ENCODE data around the gene LBHD1. TPM values are rescaled to one million over a fixed set of nuclear protein-coding genes. Genes with fewer than 3 reads are reported as not detected.
"Not testable (repeated sequence)": the region's sequence is repeated elsewhere in the genome, so short reads cannot be mapped to it uniquely, and the experiment has no call there.

The LBHD1 gene
- total and polyA plus RNA-seq, 2 donors from 2014 or later: 5.3 to 7.9 TPM

DNA sequence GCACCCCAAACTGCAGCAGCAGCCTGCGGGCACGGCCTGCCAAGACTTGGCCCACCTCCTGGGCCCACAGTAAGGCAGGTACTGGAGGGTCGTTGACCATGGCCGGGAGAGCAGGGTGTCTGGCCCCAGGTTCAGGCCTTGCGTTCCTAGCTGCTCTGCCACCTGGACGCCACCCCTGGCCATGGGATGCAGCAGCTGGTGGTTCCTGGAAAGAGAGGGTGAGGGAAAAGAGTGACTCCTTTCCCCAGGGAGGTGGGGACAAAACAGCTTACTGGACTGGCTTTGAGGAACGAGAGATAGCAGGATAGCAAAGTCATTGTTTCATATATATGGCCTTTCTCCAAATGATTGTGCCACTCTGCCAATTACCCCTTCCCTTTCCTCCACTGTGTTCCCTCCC is 33.3 kb upstream of the LBHD1 start:
- Histone ChIP-seq H3K36me3 (ENCODE audit: control insufficient read depth in 2 of 3, insufficient read depth in 3 of 3, low read length in 3 of 3) (peaks cover 2 to 13% (median 4%) of the 10 kb centered on the region in 3 donors), H3K9me3 (ENCODE audit: control insufficient read depth in 2 of 3, insufficient read depth in 1 of 3, low read length in 3 of 3) (no peaks in the 10 kb centered on the region), H3K27me3 (ENCODE audit: control insufficient read depth, insufficient read depth, low read length) (no peaks in the 10 kb centered on the region), H3K4me1 (ENCODE audit: control insufficient read depth in 2 of 3, insufficient read depth in 2 of 3, low read depth in 1 of 3, low read length in 3 of 3) (peaks cover 0 to 30% (median 29%) of the 10 kb centered on the region in 3 donors), H3K4me3 (ENCODE audit: low read length in 3 of 3) (peak overlapping the region; percentile 93 to 98 (median 96)), H3K27ac (ENCODE audit: low read depth in 2 of 2, low read length in 2 of 2) (peak overlapping the region; percentile 79 to 87), H3K9ac (ENCODE audit: low read length in 3 of 3) (peak overlapping the region; percentile 84 to 97 (median 93))
- intact Hi-C loops (cut with DNase I): no loop called here
- DNase-seq (peak in 4 of 5 donors; percentile 26 to 65 (median 42)), FAIRE-seq (no peak)
- TF ChIP-seq, protein P1, sequence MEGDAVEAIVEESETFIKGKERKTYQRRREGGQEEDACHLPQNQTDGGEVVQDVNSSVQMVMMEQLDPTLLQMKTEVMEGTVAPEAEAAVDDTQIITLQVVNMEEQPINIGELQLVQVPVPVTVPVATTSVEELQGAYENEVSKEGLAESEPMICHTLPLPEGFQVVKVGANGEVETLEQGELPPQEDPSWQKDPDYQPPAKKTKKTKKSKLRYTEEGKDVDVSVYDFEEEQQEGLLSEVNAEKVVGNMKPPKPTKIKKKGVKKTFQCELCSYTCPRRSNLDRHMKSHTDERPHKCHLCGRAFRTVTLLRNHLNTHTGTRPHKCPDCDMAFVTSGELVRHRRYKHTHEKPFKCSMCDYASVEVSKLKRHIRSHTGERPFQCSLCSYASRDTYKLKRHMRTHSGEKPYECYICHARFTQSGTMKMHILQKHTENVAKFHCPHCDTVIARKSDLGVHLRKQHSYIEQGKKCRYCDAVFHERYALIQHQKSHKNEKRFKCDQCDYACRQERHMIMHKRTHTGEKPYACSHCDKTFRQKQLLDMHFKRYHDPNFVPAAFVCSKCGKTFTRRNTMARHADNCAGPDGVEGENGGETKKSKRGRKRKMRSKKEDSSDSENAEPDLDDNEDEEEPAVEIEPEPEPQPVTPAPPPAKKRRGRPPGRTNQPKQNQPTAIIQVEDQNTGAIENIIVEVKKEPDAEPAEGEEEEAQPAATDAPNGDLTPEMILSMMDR (IDR thresholded peaks at IDR 0.05; ENCODE audit: borderline replicate concordance, extremely low read depth, insufficient read depth): no peak

DNA sequence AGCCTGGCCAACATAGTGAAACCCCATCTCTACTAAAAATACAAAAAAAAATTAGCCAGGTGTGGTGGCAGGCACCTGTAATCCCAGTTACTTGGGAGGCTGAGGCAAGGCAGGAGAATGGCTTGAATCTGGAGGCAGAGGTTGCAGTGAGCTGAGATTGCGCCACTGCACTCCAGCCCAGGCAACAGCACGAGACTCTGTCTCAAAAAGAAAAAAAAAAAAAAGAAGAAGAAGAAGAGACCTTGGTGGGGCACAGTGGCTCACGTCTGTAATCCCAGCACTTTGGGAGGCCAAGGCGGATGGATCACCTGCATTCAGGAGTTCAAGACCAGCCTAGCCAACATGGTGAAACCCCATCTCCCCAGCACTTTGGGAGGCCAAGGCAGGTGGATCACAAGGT is 31.9 kb upstream of the LBHD1 start:
- H3K9ac ChIP-seq (ENCODE audit: low read length in 3 of 3); DNase-seq; H3K4me3 ChIP-seq (ENCODE audit: low read length in 3 of 3); intact Hi-C loops (cut with DNase I); FAIRE-seq; H3K27me3 ChIP-seq (ENCODE audit: control insufficient read depth, insufficient read depth, low read length); H3K9me3 ChIP-seq (ENCODE audit: control insufficient read depth in 2 of 3, insufficient read depth in 1 of 3, low read length in 3 of 3); H3K27ac ChIP-seq (ENCODE audit: low read depth in 2 of 2, low read length in 2 of 2): not testable (repeated sequence)
- H3K4me1 ChIP-seq (ENCODE audit: control insufficient read depth in 2 of 3, insufficient read depth in 2 of 3, low read depth in 1 of 3, low read length in 3 of 3): peaks cover 0 to 23% (median 21%) of the 10 kb centered on the region in 3 donors
- H3K36me3 ChIP-seq (ENCODE audit: control insufficient read depth in 2 of 3, insufficient read depth in 3 of 3, low read length in 3 of 3): peaks cover 2 to 12% (median 2%) of the 10 kb centered on the region in 3 donors

DNA sequence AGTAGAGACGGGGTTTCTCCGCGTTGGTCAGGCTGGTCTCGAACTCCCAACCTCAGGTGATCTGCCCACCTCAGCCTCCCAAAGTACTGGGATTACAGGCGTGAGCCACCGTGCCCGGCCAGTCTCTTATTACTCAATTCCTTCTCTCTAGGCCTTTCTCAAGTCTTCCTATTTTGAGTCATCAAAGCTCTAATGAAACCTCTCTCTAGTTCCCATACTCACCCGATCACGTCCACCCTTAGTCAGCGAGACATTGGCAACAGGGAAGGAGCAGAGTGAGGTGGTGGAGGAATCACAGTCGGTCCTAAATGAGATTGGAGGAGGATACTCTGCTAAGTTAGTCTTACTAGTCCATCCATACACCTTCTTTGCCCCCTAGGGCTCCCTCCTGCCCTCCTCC is 30.2 kb upstream of the LBHD1 start:
- intact Hi-C loops (cut with DNase I): no loop called here
- Histone ChIP-seq H3K9ac (ENCODE audit: low read length in 3 of 3) (no peak overlapping the region), H3K4me1 (ENCODE audit: control insufficient read depth in 2 of 3, insufficient read depth in 2 of 3, low read depth in 1 of 3, low read length in 3 of 3) (peaks cover 0 to 17% (median 14%) of the 10 kb centered on the region in 3 donors), H3K27me3 (ENCODE audit: control insufficient read depth, insufficient read depth, low read length) (no peaks in the 10 kb centered on the region), H3K36me3 (ENCODE audit: control insufficient read depth in 2 of 3, insufficient read depth in 3 of 3, low read length in 3 of 3) (peaks cover 2 to 12% (median 2%) of the 10 kb centered on the region in 3 donors), H3K27ac (ENCODE audit: low read depth in 2 of 2, low read length in 2 of 2) (no peak overlapping the region), H3K4me3 (ENCODE audit: low read length in 3 of 3) (no peak overlapping the region), H3K9me3 (ENCODE audit: control insufficient read depth in 2 of 3, insufficient read depth in 1 of 3, low read length in 3 of 3) (no peaks in the 10 kb centered on the region)
- TF ChIP-seq, protein P1 (IDR thresholded peaks at IDR 0.05; ENCODE audit: borderline replicate concordance, extremely low read depth, insufficient read depth): no peak
- no peak for DNase-seq
- no peak for FAIRE-seq

DNA sequence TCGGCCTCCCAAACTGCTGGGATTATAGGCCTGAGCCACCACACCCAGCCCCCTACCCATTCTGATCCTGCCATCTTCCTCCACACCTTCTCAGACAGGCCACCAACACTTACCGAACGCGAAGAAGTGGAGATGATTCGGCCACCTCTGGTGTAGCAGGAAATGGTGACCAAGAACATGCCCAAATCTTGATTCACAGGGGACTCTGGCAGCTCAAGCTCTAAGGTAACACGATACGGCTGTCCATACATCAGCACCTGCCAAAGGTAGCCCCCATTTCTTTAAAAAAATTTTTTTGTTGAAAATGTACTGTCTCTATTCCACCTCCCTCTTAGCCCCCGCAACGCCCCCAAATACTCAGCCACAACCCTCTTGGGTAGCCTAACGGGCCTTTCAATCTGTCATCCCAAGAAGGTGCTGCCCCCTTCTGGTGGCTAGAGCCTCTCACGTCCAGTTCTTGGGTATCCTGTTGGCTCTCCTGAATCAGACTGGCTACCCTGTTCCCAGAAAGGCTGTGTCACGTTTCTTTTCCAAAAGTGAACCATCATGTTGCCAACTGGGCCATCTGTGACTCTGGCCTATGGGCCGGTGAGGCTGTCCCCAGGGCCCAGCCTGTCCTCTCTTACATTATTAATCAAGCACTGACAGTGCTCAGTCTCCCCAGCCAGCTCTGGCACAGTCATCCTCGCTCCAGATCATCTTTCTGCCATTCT is 22.5 kb upstream of the LBHD1 start:
- peak in 4 of 5 donors; percentile 71 to 93 (median 78) for DNase-seq
- intact Hi-C loops (cut with DNase I): loop anchor here (10.0 kb wide), 1 partner anchor 300 kb away; no protein-coding TSS in a partner anchor

DNA sequence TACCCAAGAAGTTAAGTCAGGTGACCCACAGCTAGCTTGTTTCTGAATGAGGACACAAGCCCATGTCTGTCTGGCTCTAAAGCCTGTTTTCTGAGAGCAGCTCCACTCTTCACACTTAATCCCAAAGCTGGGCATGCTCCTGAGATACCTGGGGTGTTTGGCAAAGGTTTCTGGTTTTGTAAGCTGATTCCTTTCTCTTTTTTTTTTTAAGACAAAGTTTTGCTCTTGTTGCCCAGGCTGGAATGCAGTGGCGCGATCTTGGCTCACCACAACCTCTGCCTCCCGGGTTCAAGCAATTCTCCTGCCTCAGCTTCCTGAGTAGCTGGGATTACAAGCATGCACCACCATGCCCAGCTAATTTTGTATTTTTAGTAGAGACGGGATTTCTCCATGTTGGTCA is 21.6 kb upstream of the LBHD1 start:
- not testable (repeated sequence) for H3K27ac ChIP-seq (ENCODE audit: low read depth in 2 of 2, low read length in 2 of 2); H3K9ac ChIP-seq (ENCODE audit: low read length in 3 of 3); H3K4me3 ChIP-seq (ENCODE audit: low read length in 3 of 3); H3K27me3 ChIP-seq (ENCODE audit: control insufficient read depth, insufficient read depth, low read length); FAIRE-seq; H3K9me3 ChIP-seq (ENCODE audit: control insufficient read depth in 2 of 3, insufficient read depth in 1 of 3, low read length in 3 of 3); DNase-seq; H3K4me1 ChIP-seq (ENCODE audit: control insufficient read depth in 2 of 3, insufficient read depth in 2 of 3, low read depth in 1 of 3, low read length in 3 of 3)
- peaks cover 5 to 32% (median 12%) of the 10 kb centered on the region in 3 donors for H3K36me3 ChIP-seq (ENCODE audit: control insufficient read depth in 2 of 3, insufficient read depth in 3 of 3, low read length in 3 of 3)
- intact Hi-C loops (cut with DNase I): loop anchor here (10.0 kb wide), 1 partner anchor 299 kb away; no protein-coding TSS in a partner anchor

More for the DNA sequence above, 22.5 kb upstream of the LBHD1 start:
- H3K4me3 ChIP-seq (ENCODE audit: low read length in 3 of 3): no peak overlapping the region
- H3K27me3 ChIP-seq (ENCODE audit: control insufficient read depth, insufficient read depth, low read length): no peaks in the 10 kb centered on the region
- peaks cover 5 to 32% (median 12%) of the 10 kb centered on the region in 3 donors for H3K36me3 ChIP-seq (ENCODE audit: control insufficient read depth in 2 of 3, insufficient read depth in 3 of 3, low read length in 3 of 3)
- no peaks in the 10 kb centered on the region for H3K4me1 ChIP-seq (ENCODE audit: control insufficient read depth in 2 of 3, insufficient read depth in 2 of 3, low read depth in 1 of 3, low read length in 3 of 3)
- H3K9ac ChIP-seq (ENCODE audit: low read length in 3 of 3): no peak overlapping the region
- H3K9me3 ChIP-seq (ENCODE audit: control insufficient read depth in 2 of 3, insufficient read depth in 1 of 3, low read length in 3 of 3): no peaks in the 10 kb centered on the region
- TF ChIP-seq, protein P1 (IDR thresholded peaks at IDR 0.05; ENCODE audit: borderline replicate concordance, extremely low read depth, insufficient read depth): peak; percentile 75
- FAIRE-seq: no peak
- H3K27ac ChIP-seq (ENCODE audit: low read depth in 2 of 2, low read length in 2 of 2): no peak overlapping the region
